Activated CD8-positive, alpha-beta memory T cell treated with anti-CD3 and anti-CD28 coated beads, Interleukin-2, amount 50 U/mL, for 1 hour (primary cell): ENCODE data around the gene PTPRJ.
"Not testable (repeated sequence)": the region's sequence is repeated elsewhere in the genome, so short reads cannot be mapped to it uniquely, and the experiment has no call there.

ENCODE experiments used
- DNase-seq: peaks from one replicate; pipeline ENCODE4 v3.0.0-alpha.2; 2020; ENCODE audit errors: extremely low read depth

Gene PTPRJ

GRCh38 chr11:48017831-48018527 is 37.6 kb downstream of the PTPRJ start:
- DNase-seq, result no peak

- DNase-seq, result no peak
Observed at GRCh38 chr11:48018528-48019216, 38.3 kb downstream of the PTPRJ start.

GRCh38 chr11:48019217-48019584 is 38.8 kb downstream of the PTPRJ start:
- no peak for DNase-seq

- no peak for DNase-seq
Observed at GRCh38 chr11:48019595-48019994, 39.2 kb downstream of the PTPRJ start.

- DNase-seq, result no peak
Observed at GRCh38 chr11:48020092-48020755, 39.9 kb downstream of the PTPRJ start.

- DNase-seq, result not testable (repeated sequence)
Observed at GRCh38 chr11:48021201-48021820, 41.0 kb downstream of the PTPRJ start.

- no peak for DNase-seq
Observed at GRCh38 chr11:48022445-48022844, 42.1 kb downstream of the PTPRJ start.

- not testable (repeated sequence) for DNase-seq
Observed at GRCh38 chr11:48023608-48024007, 43.2 kb downstream of the PTPRJ start.

- no peak for DNase-seq
Observed at GRCh38 chr11:48024635-48025071, 44.3 kb downstream of the PTPRJ start.

GRCh38 chr11:48025293-48025983 is 45.1 kb downstream of the PTPRJ start:
- no peak for DNase-seq

GRCh38 chr11:48025984-48026340 is 45.6 kb downstream of the PTPRJ start:
- DNase-seq, result no peak

- DNase-seq, result no peak
Observed at GRCh38 chr11:48028914-48029680, 48.7 kb downstream of the PTPRJ start.

- no peak for DNase-seq
Observed at GRCh38 chr11:48029681-48030290, 49.4 kb downstream of the PTPRJ start.

GRCh38 chr11:48031602-48032001 is 51.2 kb downstream of the PTPRJ start:
- no peak for DNase-seq

- no peak for DNase-seq
Observed at GRCh38 chr11:48032721-48033120, 52.4 kb downstream of the PTPRJ start.

- no peak for DNase-seq
Observed at GRCh38 chr11:48033918-48034341, 53.6 kb downstream of the PTPRJ start.

- DNase-seq, result no peak
Observed at GRCh38 chr11:48034926-48035871, 54.8 kb downstream of the PTPRJ start.

GRCh38 chr11:48036011-48036410 is 55.7 kb downstream of the PTPRJ start:
- DNase-seq, result no peak

- DNase-seq, result no peak
Observed at GRCh38 chr11:48036466-48036865, 56.1 kb downstream of the PTPRJ start.
